ENCODE data around the gene NLN. TPM values are rescaled to one million over a fixed set of nuclear protein-coding genes. Genes with fewer than 3 reads are reported as not detected.
"Not testable (repeated sequence)": the region's sequence is repeated elsewhere in the genome, so short reads cannot be mapped to it uniquely, and the experiment has no call there.

NLN gene
- total RNA-seq, 5 donors from 2014 or later (not counting 1 experiment from before 2014, with no cell fraction given): 1.5 to 7.6 (median 4.1) TPM

GRCh38 chr5:65871182-65871581 lies 149.2 kb downstream of the NLN start:
- WGBS (ENCODE audit: insufficient coverage): 88% methylated on average over 3 of the region's 5 CpGs
- Mint-ChIP-seq H3K9me3 (peaks cover 0 to 4% (median 4%) of the 10 kb centered on the region in 3 donors), H3K36me3 (no peaks in the 10 kb centered on the region), H3K4me1 (peaks cover 19 to 25% (median 22%) of the 10 kb centered on the region in 3 donors), H3K27me3 (no peaks in the 10 kb centered on the region), H3K27ac (no peak overlapping the region), H3K4me3 (no peak overlapping the region)
- Histone ChIP-seq H3K27ac (ENCODE audit: low read length) (no peak overlapping the region), H3K36me3 (ENCODE audit: control insufficient read depth in 2 of 2, extremely low read depth in 1 of 2, insufficient read depth in 1 of 2, low read length in 1 of 2) (no peaks in the 10 kb centered on the region), H3K27me3 (replicated peaks in 1 of 2; ENCODE audit: control insufficient read depth in 2 of 2, extremely low read depth in 1 of 2, insufficient read depth in 2 of 2, low read length in 1 of 2) (no peaks in the 10 kb centered on the region), H3K4me1 (ENCODE audit: control insufficient read depth in 1 of 2, extremely low read depth in 1 of 2, insufficient read depth in 2 of 2, low read length in 2 of 2) (peaks cover 12% of the 10 kb centered on the region in 2 experiments), H3K4me3 (ENCODE audit: control insufficient read depth in 1 of 2, extremely low read depth in 1 of 2, low read length in 1 of 2) (no peak overlapping the region), H3K9me3 (no peaks in the 10 kb centered on the region)
- ATAC-seq (replicated peaks in 1 of 4): no peak
- CTCF ChIA-PET: no interaction called here
- no peak for DNase-seq
- POLR2A ChIA-PET: no interaction called here

GRCh38 chr5:65871776-65872175 lies 149.8 kb downstream of the NLN start:
- ATAC-seq (replicated peaks in 1 of 4): not testable (repeated sequence)
- POLR2A ChIA-PET: interaction anchor here in 1 of 2 donors (0.6 kb wide), 1 partner anchor 10 kb away, joined by 3 read pairs; no protein-coding TSS in a partner anchor

DNA sequence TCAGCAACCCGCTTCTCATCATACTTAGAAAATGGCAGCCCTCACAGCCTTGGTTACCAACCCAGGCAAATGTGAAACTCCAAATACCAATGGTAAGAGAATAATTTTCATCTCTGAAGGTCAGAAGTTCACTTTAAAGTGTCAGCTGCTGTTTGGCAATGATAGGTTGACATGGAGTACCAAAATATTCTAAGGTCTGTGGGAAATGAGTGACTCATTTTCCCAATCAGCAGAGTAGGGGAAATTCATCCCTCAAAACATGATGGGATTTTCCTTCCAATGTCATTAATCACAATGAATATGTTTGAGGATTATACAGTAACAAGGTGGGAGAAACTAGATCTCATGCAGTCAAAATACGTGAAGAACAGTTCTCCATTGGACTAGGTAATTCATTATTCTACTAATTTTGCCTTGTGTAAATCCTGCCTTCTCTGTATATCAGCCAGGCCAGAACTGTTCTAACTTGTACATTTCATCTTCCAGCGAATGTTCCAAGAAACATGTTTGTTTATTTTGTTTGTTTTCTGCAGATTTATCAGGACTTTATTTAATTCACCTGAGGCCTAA lies 151.3 kb downstream of the NLN start:
- ChIA-PET CTCF (no interaction called here), POLR2A (no interaction called here)
- no peak overlapping the region for H3K4me3 ChIP-seq (ENCODE audit: control insufficient read depth in 1 of 2, extremely low read depth in 1 of 2, low read length in 1 of 2)
- DNase-seq (no peak), ATAC-seq (replicated peaks in 1 of 4) (no peak)
- Mint-ChIP-seq H3K4me3 (no peak overlapping the region), H3K27ac (no peak overlapping the region), H3K4me1 (peaks cover 2 to 7% (median 6%) of the 10 kb centered on the region in 3 donors), H3K36me3 (peaks cover 2% of the 10 kb centered on the region), H3K27me3 (no peaks in the 10 kb centered on the region), H3K9me3 (peaks cover 5 to 16% (median 11%) of the 10 kb centered on the region in 3 donors)
- H3K9me3 ChIP-seq: no peaks in the 10 kb centered on the region
- peaks cover 0 to under 1% of the 10 kb centered on the region in 2 experiments for H3K4me1 ChIP-seq (ENCODE audit: control insufficient read depth in 1 of 2, extremely low read depth in 1 of 2, insufficient read depth in 2 of 2, low read length in 2 of 2)
- no peaks in the 10 kb centered on the region for H3K27me3 ChIP-seq (replicated peaks in 1 of 2; ENCODE audit: control insufficient read depth in 2 of 2, extremely low read depth in 1 of 2, insufficient read depth in 2 of 2, low read length in 1 of 2)
- no CpG with 5 or more reads among the region's 3 CpGs for WGBS (ENCODE audit: insufficient coverage)
- no peak overlapping the region for H3K27ac ChIP-seq (ENCODE audit: low read length)
- H3K36me3 ChIP-seq (ENCODE audit: control insufficient read depth in 2 of 2, extremely low read depth in 1 of 2, insufficient read depth in 1 of 2, low read length in 1 of 2): no peaks in the 10 kb centered on the region

More at GRCh38 chr5:65871776-65872175, 149.8 kb downstream of the NLN start:
- 83% methylated on average over 1 of the region's 5 CpGs for whole genome bisulfite sequencing (ENCODE audit: insufficient coverage)
- H3K27ac ChIP-seq (ENCODE audit: low read length); H3K4me1 ChIP-seq (ENCODE audit: control insufficient read depth in 1 of 2, extremely low read depth in 1 of 2, insufficient read depth in 2 of 2, low read length in 2 of 2); DNase-seq; H3K4me3 Mint-ChIP-seq; H3K4me3 ChIP-seq (ENCODE audit: control insufficient read depth in 1 of 2, extremely low read depth in 1 of 2, low read length in 1 of 2); H3K36me3 Mint-ChIP-seq; CTCF ChIA-PET; H3K9me3 ChIP-seq; H3K27me3 Mint-ChIP-seq; H3K36me3 ChIP-seq (ENCODE audit: control insufficient read depth in 2 of 2, extremely low read depth in 1 of 2, insufficient read depth in 1 of 2, low read length in 1 of 2); H3K9me3 Mint-ChIP-seq; H3K27me3 ChIP-seq (replicated peaks in 1 of 2; ENCODE audit: control insufficient read depth in 2 of 2, extremely low read depth in 1 of 2, insufficient read depth in 2 of 2, low read length in 1 of 2); H3K27ac Mint-ChIP-seq: not testable (repeated sequence)
- H3K4me1 Mint-ChIP-seq: peaks cover 13 to 19% (median 16%) of the 10 kb centered on the region in 3 donors

GRCh38 chr5:65874241-65874640 lies 152.2 kb downstream of the NLN start:
- no peaks in the 10 kb centered on the region for H3K9me3 ChIP-seq
- ATAC-seq (replicated peaks in 1 of 4): no peak
- WGBS (ENCODE audit: insufficient coverage): no CpG with 5 or more reads among the region's 3 CpGs
- H3K36me3 Mint-ChIP-seq: peaks cover 6% of the 10 kb centered on the region
- H3K27ac Mint-ChIP-seq: no peak overlapping the region
- no peak overlapping the region for H3K27ac ChIP-seq (ENCODE audit: low read length)
- no peaks in the 10 kb centered on the region for H3K27me3 Mint-ChIP-seq
- no peaks in the 10 kb centered on the region for H3K36me3 ChIP-seq (ENCODE audit: control insufficient read depth in 2 of 2, extremely low read depth in 1 of 2, insufficient read depth in 1 of 2, low read length in 1 of 2)
- H3K4me1 ChIP-seq (ENCODE audit: control insufficient read depth in 1 of 2, extremely low read depth in 1 of 2, insufficient read depth in 2 of 2, low read length in 2 of 2): no peaks in the 10 kb centered on the region
- DNase-seq: no peak
- H3K4me3 Mint-ChIP-seq: no peak overlapping the region
- CTCF ChIA-PET: no interaction called here
- H3K9me3 Mint-ChIP-seq: peaks cover 8 to 20% (median 14%) of the 10 kb centered on the region in 3 donors
- peaks cover 0 to 6% (median 1%) of the 10 kb centered on the region in 3 donors for H3K4me1 Mint-ChIP-seq
- no peaks in the 10 kb centered on the region for H3K27me3 ChIP-seq (replicated peaks in 1 of 2; ENCODE audit: control insufficient read depth in 2 of 2, extremely low read depth in 1 of 2, insufficient read depth in 2 of 2, low read length in 1 of 2)
- H3K4me3 ChIP-seq (ENCODE audit: control insufficient read depth in 1 of 2, extremely low read depth in 1 of 2, low read length in 1 of 2): no peak overlapping the region
- POLR2A ChIA-PET: no interaction called here

DNA sequence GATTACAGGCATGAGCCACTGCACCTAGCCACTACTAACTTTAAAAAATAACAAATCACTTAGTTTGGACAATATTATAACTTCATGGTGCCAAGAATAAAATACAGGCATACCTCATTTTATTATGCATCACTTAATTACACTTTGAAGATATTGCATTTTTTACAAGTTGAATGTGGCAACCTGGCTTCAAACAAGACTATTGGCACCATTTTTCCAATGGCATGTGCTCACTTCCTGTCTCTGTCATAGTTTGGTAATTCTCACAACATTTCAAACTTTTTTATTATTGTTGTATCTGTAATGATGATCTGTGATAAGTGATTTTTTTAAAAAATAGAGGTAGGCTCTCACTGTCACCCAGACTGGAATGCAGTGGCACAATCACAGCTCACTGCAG lies 154.5 kb downstream of the NLN start:
- H3K36me3 Mint-ChIP-seq: peaks cover 6% of the 10 kb centered on the region
- Histone ChIP-seq H3K27me3 (replicated peaks in 1 of 2; ENCODE audit: control insufficient read depth in 2 of 2, extremely low read depth in 1 of 2, insufficient read depth in 2 of 2, low read length in 1 of 2) (no peaks in the 10 kb centered on the region), H3K4me1 (ENCODE audit: control insufficient read depth in 1 of 2, extremely low read depth in 1 of 2, insufficient read depth in 2 of 2, low read length in 2 of 2) (no peaks in the 10 kb centered on the region), H3K36me3 (ENCODE audit: control insufficient read depth in 2 of 2, extremely low read depth in 1 of 2, insufficient read depth in 1 of 2, low read length in 1 of 2) (no peaks in the 10 kb centered on the region), H3K4me3 (ENCODE audit: control insufficient read depth in 1 of 2, extremely low read depth in 1 of 2, low read length in 1 of 2) (no peak overlapping the region), H3K27ac (ENCODE audit: low read length) (no peak overlapping the region), H3K9me3 (no peaks in the 10 kb centered on the region)
- H3K9me3 Mint-ChIP-seq: peaks cover 6 to 19% (median 14%) of the 10 kb centered on the region in 3 donors
- no peak for ATAC-seq (replicated peaks in 1 of 4)
- H3K27ac Mint-ChIP-seq: no peak overlapping the region
- peaks cover 4 to 6% (median 4%) of the 10 kb centered on the region in 3 donors for H3K4me1 Mint-ChIP-seq
- DNase-seq: no peak
- ChIA-PET POLR2A (no interaction called here), CTCF (no interaction called here)
- H3K4me3 Mint-ChIP-seq: no peak overlapping the region
- no peaks in the 10 kb centered on the region for H3K27me3 Mint-ChIP-seq

- H3K9me3 Mint-ChIP-seq: peaks cover 4 to 16% (median 14%) of the 10 kb centered on the region in 3 donors
- no peak for ATAC-seq (replicated peaks in 1 of 4)
- peaks cover 6% of the 10 kb centered on the region for H3K36me3 Mint-ChIP-seq
- ChIA-PET CTCF (no interaction called here), POLR2A (no interaction called here)
- no peaks in the 10 kb centered on the region for H3K9me3 ChIP-seq
- no peaks in the 10 kb centered on the region for H3K27me3 ChIP-seq (replicated peaks in 1 of 2; ENCODE audit: control insufficient read depth in 2 of 2, extremely low read depth in 1 of 2, insufficient read depth in 2 of 2, low read length in 1 of 2)
- no peak overlapping the region for H3K4me3 ChIP-seq (ENCODE audit: control insufficient read depth in 1 of 2, extremely low read depth in 1 of 2, low read length in 1 of 2)
- DNase-seq: no peak
- H3K4me3 Mint-ChIP-seq: no peak overlapping the region
- peaks cover 4 to 6% (median 4%) of the 10 kb centered on the region in 3 donors for H3K4me1 Mint-ChIP-seq
- no peaks in the 10 kb centered on the region for H3K4me1 ChIP-seq (ENCODE audit: control insufficient read depth in 1 of 2, extremely low read depth in 1 of 2, insufficient read depth in 2 of 2, low read length in 2 of 2)
- no peaks in the 10 kb centered on the region for H3K36me3 ChIP-seq (ENCODE audit: control insufficient read depth in 2 of 2, extremely low read depth in 1 of 2, insufficient read depth in 1 of 2, low read length in 1 of 2)
- WGBS (ENCODE audit: insufficient coverage): 75% methylated on average over 2 of the region's 4 CpGs
- H3K27ac Mint-ChIP-seq: no peak overlapping the region
- H3K27me3 Mint-ChIP-seq: no peaks in the 10 kb centered on the region
- H3K27ac ChIP-seq (ENCODE audit: low read length): no peak overlapping the region
These were observed 155.0 kb downstream of the NLN start for GRCh38 chr5:65876970-65877369.

Measured in T-cell (primary cell).